Smooth muscle cell of trachea (primary cell): ENCODE measurements around the gene ZNF598. TPM values are rescaled to one million over a fixed set of nuclear protein-coding genes. Genes with fewer than 3 reads are reported as not detected.

Experiments used
- total RNA-seq: library from RNA; depleted of rRNA; stranded (reverse); fragments of >200 nt; gene quantifications from 2 replicates; pipeline ENCODE4 v1.2.1, GENCODE V29; 2014

The ZNF598 gene
- total RNA-seq, result 27.3 and 27.5 TPM in 2 replicates

GRCh38 chr16:2009791-2010510 is at the start of gene ZNF598:
Gene ZNF598, minus strand, starts transcription at chr16:2009821.

GRCh38 chr16:2047330-2048115 is 37.9 kb upstream of the ZNF598 start, which contains the start of the genes NTHL1 and TSC2:
Gene NTHL1, minus strand, starts transcription at chr16:2047834. Its CDS starts 11 bp downstream, at chr16:2047823.
Gene TSC2, plus strand, starts transcription at chr16:2047985. Its CDS starts 631 bp downstream, at chr16:2048616.

GRCh38 chr16:2026461-2027023 is 16.9 kb upstream of the ZNF598 start, which contains the start of gene NHERF2:
Gene NHERF2, plus strand, starts transcription at chr16:2026902. Its CDS starts 104 bp downstream, at chr16:2027006.

DNA sequence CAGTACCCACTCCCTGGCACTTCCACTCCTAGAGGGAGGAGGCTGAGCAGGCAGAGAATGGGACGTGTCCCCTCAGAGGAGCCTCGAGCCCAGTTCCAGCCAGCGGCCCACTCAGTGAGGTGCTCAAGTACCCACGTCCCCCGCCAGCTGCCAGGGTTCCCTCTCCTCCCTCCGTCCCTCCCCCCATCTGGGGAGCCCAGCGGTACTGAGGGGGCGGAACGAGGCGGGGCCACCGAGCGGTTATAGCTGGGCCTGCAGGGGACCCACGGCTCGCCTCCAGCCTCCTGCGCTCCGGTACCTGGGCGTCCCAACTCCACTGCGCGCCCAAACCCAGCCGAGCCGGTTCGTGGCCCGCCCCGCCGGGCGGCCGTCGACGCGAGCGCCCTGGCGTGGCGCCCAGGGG is 9.9 kb upstream of the ZNF598 start, which contains the start of gene NPW:
NPW (plus strand) TSS at position 268 of the 403 bp plus-strand sequence.

DNA sequence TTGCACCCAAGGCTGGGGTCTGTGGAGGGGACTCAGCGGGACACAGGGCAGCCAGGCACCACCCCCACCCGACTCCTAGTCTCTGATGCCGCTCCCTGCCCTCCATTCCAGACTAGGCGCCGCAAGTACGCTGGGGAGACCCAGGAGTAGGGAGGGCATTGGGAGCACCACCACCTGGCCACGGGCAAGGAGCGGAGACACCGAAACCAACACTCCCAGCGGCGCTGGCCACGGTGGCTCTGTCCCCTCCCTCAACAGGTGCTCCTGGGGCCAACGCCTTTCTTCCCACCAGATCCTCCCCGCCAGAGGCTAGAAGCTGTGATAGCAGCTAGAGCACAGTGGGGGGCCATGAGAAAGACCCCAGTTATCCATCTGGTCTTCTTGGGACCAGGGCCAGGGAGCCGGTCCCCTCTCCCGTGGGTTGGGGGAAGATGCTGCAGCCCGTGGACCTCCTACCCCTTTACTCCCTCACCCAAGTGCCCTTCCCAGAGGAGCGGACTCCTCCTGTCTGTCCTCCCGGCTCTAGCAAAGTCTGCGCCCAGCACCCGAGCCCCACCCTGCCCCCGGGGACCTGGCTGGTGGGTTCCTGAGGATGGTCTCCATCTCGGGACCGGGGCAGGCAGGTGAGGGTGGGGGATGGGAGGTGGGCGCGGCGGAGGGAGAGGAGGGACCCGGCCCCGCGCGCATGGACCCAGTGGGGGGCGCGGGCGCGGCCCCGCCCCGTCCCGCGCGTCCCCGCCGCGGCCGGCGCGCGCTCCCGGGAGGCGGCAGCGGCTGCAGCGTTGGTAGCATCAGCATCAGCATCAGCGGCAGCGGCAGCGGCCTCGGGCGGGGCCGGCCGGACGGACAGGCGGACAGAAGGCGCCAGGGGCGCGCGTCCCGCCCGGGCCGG is 20.2 kb downstream of the ZNF598 start, which contains the start of gene SYNGR3:
SYNGR3 (plus strand) TSS at position 762 of the 892 bp plus-strand sequence. CDS start 133 bp downstream, outside the sequence.

GRCh38 chr16:1983544-1984346 is 25.9 kb downstream of the ZNF598 start, which contains the start of gene GFER:
Gene GFER, plus strand, starts transcription at chr16:1984193. Its CDS starts 26 bp downstream, at chr16:1984219.

DNA sequence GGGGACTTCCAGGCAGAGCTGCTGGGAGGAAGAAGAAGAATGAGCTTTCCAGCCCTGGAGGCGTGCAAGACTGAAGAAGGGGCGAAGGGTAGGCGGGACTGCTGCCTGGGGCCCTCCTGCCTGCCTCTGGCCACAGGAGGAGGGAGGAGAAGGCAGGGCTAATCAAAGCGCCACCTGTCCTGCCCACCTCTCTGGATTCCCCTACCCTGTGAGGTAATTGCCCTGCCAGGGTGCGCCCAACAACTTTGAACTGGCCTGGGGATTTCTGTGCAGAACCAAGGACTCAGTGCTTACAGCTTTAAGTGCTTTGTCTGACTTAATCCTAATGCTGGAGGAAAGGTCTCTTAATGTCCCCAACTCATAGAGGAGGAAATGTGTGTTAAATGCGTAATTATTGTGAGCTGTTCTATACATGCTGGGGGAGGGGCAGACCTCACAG is 28.2 kb downstream of the ZNF598 start, which contains the start of gene NOXO1:
NOXO1 (minus strand) TSS at position 72 of the 439 bp plus-strand sequence. CDS start 290 bp downstream, outside the sequence.

GRCh38 chr16:1971796-1972489 is 37.7 kb downstream of the ZNF598 start, which contains the start of gene TBL3:
Gene TBL3, plus strand, starts transcription at chr16:1972053. Its CDS starts 112 bp downstream, at chr16:1972165.

GRCh38 chr16:1966460-1966859 is 43.2 kb downstream of the ZNF598 start, which contains the start of gene RNF151:
Gene RNF151, plus strand, starts transcription at chr16:1966856. Its CDS starts 26 bp downstream, at chr16:1966882.

DNA sequence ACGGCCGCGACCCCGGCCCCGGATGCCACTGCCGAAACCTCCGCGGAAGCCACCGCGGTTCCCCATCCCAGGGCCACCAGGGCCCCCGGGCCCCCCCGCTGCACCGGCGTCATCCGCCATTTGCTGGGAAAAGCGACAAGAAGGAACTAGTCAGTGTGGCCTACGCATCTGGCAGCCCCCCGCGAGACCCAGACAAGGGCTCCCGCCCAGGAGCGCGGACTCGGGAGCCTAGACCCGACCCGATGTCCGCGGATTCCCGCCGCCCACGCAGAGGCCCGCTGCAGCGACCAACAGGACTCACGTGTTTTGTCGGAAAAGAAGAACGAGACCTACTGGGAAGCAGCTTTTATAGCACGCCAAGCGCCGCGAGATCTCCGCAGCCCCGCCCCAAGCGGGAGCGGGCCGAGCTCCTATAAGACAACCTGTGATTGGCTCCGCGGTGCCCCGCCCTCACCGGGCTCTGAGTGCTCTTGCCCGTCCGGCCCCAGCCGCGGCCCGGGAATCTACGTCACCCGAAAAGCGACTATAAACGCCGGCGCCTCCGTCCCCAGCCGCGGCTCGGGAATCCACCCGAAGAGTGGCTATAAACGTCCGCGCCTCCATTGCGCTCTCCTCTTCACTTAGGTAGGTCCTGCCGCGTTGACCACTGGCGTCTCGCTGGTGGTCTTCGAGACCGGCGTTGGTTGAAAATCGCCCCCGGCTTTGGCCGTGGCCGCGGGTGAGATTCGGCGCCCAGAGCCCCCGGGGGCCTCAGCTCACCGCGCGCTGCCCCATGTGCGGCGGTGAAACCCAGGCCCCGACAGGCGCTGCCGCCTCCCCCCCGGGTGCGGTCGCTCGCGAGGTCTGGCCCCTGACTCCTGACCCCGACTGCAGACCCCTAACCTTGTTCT is 44.9 kb downstream of the ZNF598 start, which contains the start of gene RPS2:
RPS2 (minus strand) TSS at position 321 of the 890 bp plus-strand sequence; CDS start at position 120, 201 bp downstream.

DNA sequence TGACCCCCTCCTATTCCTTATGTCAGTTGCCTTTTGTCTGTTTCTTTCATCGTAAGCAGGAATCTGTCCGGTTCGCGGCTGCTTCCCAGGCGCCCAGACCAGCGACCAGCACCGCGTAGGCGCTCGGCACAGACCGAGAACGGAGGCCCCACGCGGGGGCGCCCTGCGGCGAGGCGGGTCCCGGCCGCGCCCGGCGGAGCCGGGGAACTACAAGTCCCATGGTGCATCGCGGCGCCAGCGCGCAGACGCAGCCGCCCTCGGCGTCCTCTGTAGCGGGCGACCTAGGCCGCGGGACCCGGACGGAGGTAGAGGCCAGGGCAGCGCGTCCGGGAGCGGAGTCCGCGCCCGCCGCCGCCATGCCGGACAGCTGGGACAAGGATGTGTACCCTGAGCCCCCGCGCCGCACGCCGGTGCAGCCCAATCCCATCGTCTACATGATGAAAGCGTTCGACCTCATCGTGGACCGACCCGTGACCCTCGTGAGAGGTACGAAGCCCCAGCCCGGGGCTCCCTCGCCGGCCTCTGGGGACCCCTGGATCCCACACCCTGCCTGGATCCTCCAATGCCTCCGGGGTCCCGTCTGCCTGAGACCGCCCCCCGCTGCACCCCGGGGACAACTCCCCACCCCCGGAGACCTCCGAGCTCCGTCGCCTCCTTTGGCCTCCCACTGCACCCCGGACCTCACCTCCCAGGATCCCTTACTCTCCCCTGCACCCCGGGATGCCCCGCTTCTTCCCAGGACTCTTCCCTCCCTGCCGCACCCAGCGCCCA is 50.2 kb downstream of the ZNF598 start, which contains the start of gene NDUFB10:
NDUFB10 (plus strand) TSS at position 270 of the 771 bp plus-strand sequence; CDS start at position 357, 87 bp downstream.

Other genes with a start within 250 kb of the ZNF598 start
- 47.7 and 66.5 TPM in 2 replicates for gene NME3, start 238.3 kb downstream of the ZNF598 start, total RNA-seq
- gene EME2, start 237.0 kb downstream of the ZNF598 start, total RNA-seq, result 13.5 and 18.0 TPM in 2 replicates
- 73.8 and 84.8 TPM in 2 replicates for gene MRPS34, start 236.7 kb downstream of the ZNF598 start, total RNA-seq
- 31.3 and 42.3 TPM in 2 replicates for gene SPSB3, start 227.2 kb downstream of the ZNF598 start, total RNA-seq
- gene NUBP2, start 226.9 kb downstream of the ZNF598 start, total RNA-seq, result 70.0 and 90.2 TPM in 2 replicates
- gene IGFALS, start 216.1 kb downstream of the ZNF598 start, total RNA-seq, result under 0.01 and 0.15 TPM in 2 replicates
- 25.9 and 33.9 TPM in 2 replicates for gene HAGH, start 183.0 kb downstream of the ZNF598 start, total RNA-seq
- gene FAHD1, start 182.6 kb downstream of the ZNF598 start, total RNA-seq, result 82.9 and 96.4 TPM in 2 replicates
- gene MEIOB, start 137.7 kb downstream of the ZNF598 start, total RNA-seq, result 0.15 and 0.33 TPM in 2 replicates
- gene HS3ST6, start 91.4 kb downstream of the ZNF598 start, total RNA-seq, result not detected in 2 replicates
- 6.1 TPM in 2 replicates for gene MSRB1, start 66.6 kb downstream of the ZNF598 start, total RNA-seq
- not detected in 2 replicates for gene RPL3L, start 55.1 kb downstream of the ZNF598 start, total RNA-seq
- 139 and 192 TPM in 2 replicates for gene NDUFB10, start 50.3 kb downstream of the ZNF598 start, total RNA-seq
- gene RPS2, start 45.0 kb downstream of the ZNF598 start, total RNA-seq, result 1,747 and 2,610 TPM in 2 replicates
- not detected in 2 replicates for gene RNF151, start 43.0 kb downstream of the ZNF598 start, total RNA-seq
- 40.2 and 56.6 TPM in 2 replicates for gene TBL3, start 37.8 kb downstream of the ZNF598 start, total RNA-seq
- gene NOXO1, start 28.4 kb downstream of the ZNF598 start, total RNA-seq, result 0.15 TPM in 1 of 2 replicates, not detected in the other
- gene GFER, start 25.6 kb downstream of the ZNF598 start, total RNA-seq, result 14.7 and 17.7 TPM in 2 replicates
- 4.8 and 9.4 TPM in 2 replicates for gene SYNGR3, start 19.9 kb downstream of the ZNF598 start, total RNA-seq
- gene NPW, start 10.0 kb upstream of the ZNF598 start, total RNA-seq, result 0.29 and 2.5 TPM in 2 replicates
- gene NHERF2, start 17.1 kb upstream of the ZNF598 start, total RNA-seq, result 30.5 and 60.4 TPM in 2 replicates
- gene NTHL1, start 38.0 kb upstream of the ZNF598 start, total RNA-seq, result 26.6 and 27.8 TPM in 2 replicates
- gene TSC2, start 38.2 kb upstream of the ZNF598 start, total RNA-seq, result 70.5 and 85.2 TPM in 2 replicates
- 184 and 227 TPM in 2 replicates for gene PKD1, start 126.1 kb upstream of the ZNF598 start, total RNA-seq
- gene RAB26, start 138.8 kb upstream of the ZNF598 start, total RNA-seq, result 1.2 and 2.9 TPM in 2 replicates
- gene TRAF7, start 146.0 kb upstream of the ZNF598 start, total RNA-seq, result 59.2 and 92.1 TPM in 2 replicates
- under 0.01 and 2.0 TPM in 2 replicates for gene CASKIN1, start 186.8 kb upstream of the ZNF598 start, total RNA-seq
- gene MLST8, start 195.6 kb upstream of the ZNF598 start, total RNA-seq, result 30.8 and 33.6 TPM in 2 replicates
- gene BRICD5, start 201.0 kb upstream of the ZNF598 start, total RNA-seq, result 0.58 and 0.99 TPM in 2 replicates
- gene PGP, start 205.0 kb upstream of the ZNF598 start, total RNA-seq, result 7.4 and 10.6 TPM in 2 replicates
- 24.4 and 39.2 TPM in 2 replicates for gene E4F1, start 213.8 kb upstream of the ZNF598 start, total RNA-seq
- gene DNASE1L2, start 226.6 kb upstream of the ZNF598 start, total RNA-seq, result 0.15 and 1.5 TPM in 2 replicates
- 34.6 and 42.0 TPM in 2 replicates for gene ECI1, start 241.8 kb upstream of the ZNF598 start, total RNA-seq